Peyer's patch (tissue), 4 donors: ENCODE measurements around the gene PPP4R4. TPM values are rescaled to one million over a fixed set of nuclear protein-coding genes. Genes with fewer than 3 reads are reported as not detected.

ENCODE experiments used
- DNase-seq, 3 donors: peaks; one replicate each; pipeline ENCODE4 v3.0.0-alpha.2; 2017 to 2019
- H3K27ac ChIP-seq, 4 donors: fragments of 200-600 bp; sonication (generic); one replicate each; pipeline ENCODE4 v1.5.1; 2016 to 2019
- H3K27me3 ChIP-seq, 2 donors: fragments of 200-600 bp; sonication (generic); one replicate each; pipeline ENCODE4 v1.5.1; 2019
- H3K36me3 ChIP-seq, 3 donors: fragments of 200-600 bp; sonication (generic); one replicate each; pipeline ENCODE4 v1.5.1; 2016 to 2019
- H3K4me1 ChIP-seq, 4 donors: fragments of 200-600 bp; sonication (generic); one replicate each; pipeline ENCODE4 v1.5.1; 2016 to 2019
- H3K4me3 ChIP-seq, 4 donors: fragments of 200-600 bp; sonication (generic); 1 replicate in 3 of 4; 2 replicates in 1 of 4; pipeline ENCODE4 v1.5.1; 2016 to 2019; ENCODE audit warnings: mild to moderate bottlenecking in 1 of 4
- H3K9me3 ChIP-seq, 4 donors: fragments of 200-600 bp; sonication (generic); one replicate each; pipeline ENCODE4 v1.5.1; 2016 to 2019; ENCODE audit warnings: mild to moderate bottlenecking in 1 of 4
- CTCF ChIP-seq, 6 experiments: fragments of 450-650 bp in 4 of 6; fragments of 200-600 bp in 2 of 6; sonication (generic) in 1 of 6; IDR thresholded peaks; one replicate each; pipeline ENCODE4 v1.5.1; 2017 to 2019; ENCODE audit warnings: antibody characterized with exemption in 6 of 6, mild to moderate bottlenecking in 3 of 6, moderate library complexity in 1 of 6
- POLR2A ChIP-seq, 2 donors: fragments of 450-650 bp; IDR thresholded peaks; one replicate each; pipeline ENCODE4 v1.5.1; 2017; ENCODE audit warnings: antibody characterized with exemption in 2 of 2, mild to moderate bottlenecking in 2 of 2, moderate library complexity in 2 of 2
- total RNA-seq, 4 donors: library from RNA; depleted of rRNA; stranded (reverse); fragments of >200 nt; gene quantifications; one replicate each; pipeline ENCODE4 v1.1.0, GENCODE V29; 2016

PPP4R4 gene
- total RNA-seq, 4 donors from 2014 or later, result 2.5 to 5.0 TPM; not detected in 2

- DNase-seq, result no peak
- Histone ChIP-seq H3K4me3 (peak overlapping the region in 1 of 4 donors; percentile 22), H3K4me1 (no peaks in the 10 kb centered on the region), H3K9me3 (no peaks in the 10 kb centered on the region), H3K27ac (no peak overlapping the region), H3K27me3 (peaks cover 0 to 5% of the 10 kb centered on the region in 2 donors), H3K36me3 (no peaks in the 10 kb centered on the region)
- TF ChIP-seq POLR2A (IDR thresholded peaks at IDR 0.05) (no peak), CTCF (IDR thresholded peaks at IDR 0.05) (peak; percentile 47 to 58 (median 53))
Observed at GRCh38 chr14:94180655-94181271, 6.6 kb downstream of the PPP4R4 start.

DNA sequence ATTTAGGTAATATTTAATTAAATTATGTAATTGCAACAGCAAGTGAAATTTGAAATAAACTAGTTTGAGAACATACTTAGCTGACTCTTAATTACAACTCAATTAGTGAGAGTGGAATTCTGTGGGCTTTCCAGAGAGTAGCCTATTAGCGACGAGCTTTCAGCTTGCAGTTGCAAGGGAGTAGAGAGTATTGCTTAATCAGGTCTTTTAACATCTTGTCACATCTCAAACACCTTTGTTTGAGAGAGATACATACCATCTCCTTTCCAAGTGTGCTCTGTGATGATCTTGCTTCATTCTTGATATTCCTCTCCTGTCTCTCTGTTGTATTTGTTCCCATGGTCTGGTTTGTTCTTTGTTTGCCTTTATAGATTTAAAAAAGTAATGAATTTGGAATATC is 7.7 kb downstream of the PPP4R4 start:
- TF ChIP-seq CTCF (IDR thresholded peaks at IDR 0.05) (no peak), POLR2A (IDR thresholded peaks at IDR 0.05) (no peak)
- no peak for DNase-seq
- Histone ChIP-seq H3K27ac (no peak overlapping the region), H3K27me3 (peaks cover 0 to 3% of the 10 kb centered on the region in 2 donors), H3K36me3 (no peaks in the 10 kb centered on the region), H3K9me3 (no peaks in the 10 kb centered on the region), H3K4me3 (no peak overlapping the region), H3K4me1 (no peaks in the 10 kb centered on the region)

- Histone ChIP-seq H3K4me3 (no peak overlapping the region), H3K36me3 (no peaks in the 10 kb centered on the region), H3K9me3 (no peaks in the 10 kb centered on the region), H3K27me3 (no peaks in the 10 kb centered on the region), H3K4me1 (no peaks in the 10 kb centered on the region), H3K27ac (no peak overlapping the region)
- no peak for DNase-seq
- TF ChIP-seq POLR2A (IDR thresholded peaks at IDR 0.05), result no peak
- TF ChIP-seq CTCF (IDR thresholded peaks at IDR 0.05), result no peak
Observed at GRCh38 chr14:94192536-94192935, 18.4 kb downstream of the PPP4R4 start.

DNA sequence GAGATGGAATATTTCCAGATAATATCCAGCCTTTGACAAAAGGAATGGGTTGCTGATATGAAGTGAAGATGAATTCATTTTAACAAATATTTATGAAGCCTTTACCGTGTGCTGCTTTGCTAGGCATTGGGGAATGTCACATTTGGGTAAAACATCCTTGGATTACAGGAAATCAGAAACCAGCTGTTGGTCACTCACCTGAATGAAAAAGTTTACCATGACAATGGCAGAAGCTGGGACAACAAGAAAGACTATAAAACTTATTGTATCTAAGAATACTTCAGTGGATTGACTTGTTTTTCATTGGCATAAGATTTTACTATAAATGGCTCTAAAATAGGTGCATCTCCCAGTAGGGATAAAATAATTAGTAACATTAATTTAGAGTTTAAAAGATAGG is 19.7 kb downstream of the PPP4R4 start:
- DNase-seq, result no peak
- H3K27me3 ChIP-seq, result no peaks in the 10 kb centered on the region
- no peaks in the 10 kb centered on the region for H3K36me3 ChIP-seq
- H3K4me1 ChIP-seq, result no peaks in the 10 kb centered on the region
- H3K27ac ChIP-seq, result no peak overlapping the region
- no peak for TF ChIP-seq POLR2A (IDR thresholded peaks at IDR 0.05)
- TF ChIP-seq CTCF (IDR thresholded peaks at IDR 0.05), result no peak
- no peak overlapping the region for H3K4me3 ChIP-seq
- H3K9me3 ChIP-seq, result no peaks in the 10 kb centered on the region

DNA sequence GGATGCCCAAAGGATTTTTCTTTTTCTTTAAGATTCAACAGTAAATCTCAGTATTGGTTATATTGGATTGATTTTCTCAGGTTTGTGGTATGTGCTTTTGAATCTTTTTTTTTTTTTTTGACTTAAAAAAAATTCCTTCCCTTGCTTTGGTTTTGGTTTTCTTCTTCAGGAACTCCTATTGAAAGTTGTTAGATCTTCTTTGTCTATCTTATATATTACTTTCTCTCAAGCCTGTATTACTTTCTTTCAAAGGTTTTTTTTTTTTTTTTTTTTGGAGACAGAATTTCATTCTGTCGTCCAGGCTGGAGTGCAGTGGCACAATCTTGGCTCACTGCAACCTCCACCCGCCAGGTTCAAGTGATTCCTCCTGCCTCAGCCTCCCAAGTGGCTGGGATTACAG is 21.9 kb downstream of the PPP4R4 start:
- DNase-seq, result no peak
- Histone ChIP-seq H3K36me3 (no peaks in the 10 kb centered on the region), H3K27ac (no peak overlapping the region), H3K27me3 (no peaks in the 10 kb centered on the region), H3K4me3 (no peak overlapping the region), H3K9me3 (no peaks in the 10 kb centered on the region), H3K4me1 (no peaks in the 10 kb centered on the region)
- TF ChIP-seq CTCF (IDR thresholded peaks at IDR 0.05) (no peak), POLR2A (IDR thresholded peaks at IDR 0.05) (no peak)
